ENCODE data around the gene SORCS2. TPM values are rescaled to one million over a fixed set of nuclear protein-coding genes. Genes with fewer than 3 reads are reported as not detected.

SORCS2 gene
- total RNA-seq, 6 donors from 2014 or later = 2.2 to 28.3 (median 7.2) TPM

- Histone ChIP-seq H3K27ac (no peak overlapping the region), H3K4me1 (no peaks in the 10 kb centered on the region), H3K4me3 (no peak overlapping the region), H3K36me3 (no peaks in the 10 kb centered on the region), H3K27me3 (no peaks in the 10 kb centered on the region), H3K9me3 (no peaks in the 10 kb centered on the region)
- TF ChIP-seq POLR2A (IDR thresholded peaks at IDR 0.05) (no peak), CTCF (IDR thresholded peaks at IDR 0.05) (no peak), EP300 (IDR thresholded peaks at IDR 0.05) (no peak), POLR2AphosphoS5 (IDR thresholded peaks at IDR 0.05) (no peak)
- ATAC-seq (ENCODE audit: low FRiP score in 2 of 2) = no peak
- 74 to 80% methylated on average over 5 to 21 of the region's 21 CpGs for WGBS, 2 donors
- DNase-seq = no peak
Observed at GRCh38 chr4:7243609-7244330, 51.4 kb downstream of the SORCS2 start.

GRCh38 chr4:7244331-7244665 is 52.0 kb downstream of the SORCS2 start:
- WGBS, 2 donors = 89% methylated on average over 14 to 16 of the region's 16 CpGs

GRCh38 chr4:7244751-7245320 is 52.5 kb downstream of the SORCS2 start:
- Histone ChIP-seq H3K4me1 (no peaks in the 10 kb centered on the region), H3K27ac (no peak overlapping the region), H3K9me3 (no peaks in the 10 kb centered on the region), H3K27me3 (no peaks in the 10 kb centered on the region), H3K4me3 (no peak overlapping the region), H3K36me3 (no peaks in the 10 kb centered on the region)
- ATAC-seq (ENCODE audit: low FRiP score in 2 of 2) (no peak), DNase-seq (no peak)
- WGBS, 2 donors = 87 to 94% methylated on average over 5 to 11 of the region's 12 CpGs
- TF ChIP-seq CTCF (IDR thresholded peaks at IDR 0.05) = no peak
- no peak for TF ChIP-seq POLR2A (IDR thresholded peaks at IDR 0.05)
- TF ChIP-seq EP300 (IDR thresholded peaks at IDR 0.05) = no peak
- no peak for TF ChIP-seq POLR2AphosphoS5 (IDR thresholded peaks at IDR 0.05)

More at GRCh38 chr4:7244331-7244665, 52.0 kb downstream of the SORCS2 start:
- no peaks in the 10 kb centered on the region for H3K36me3 ChIP-seq
- no peak for DNase-seq
- H3K27ac ChIP-seq = no peak overlapping the region
- ATAC-seq (ENCODE audit: low FRiP score in 2 of 2) = no peak
- H3K4me1 ChIP-seq = no peaks in the 10 kb centered on the region
- no peaks in the 10 kb centered on the region for H3K27me3 ChIP-seq
- H3K9me3 ChIP-seq = no peaks in the 10 kb centered on the region
- H3K4me3 ChIP-seq = no peak overlapping the region
- TF ChIP-seq CTCF (IDR thresholded peaks at IDR 0.05) = no peak
- no peak for TF ChIP-seq POLR2A (IDR thresholded peaks at IDR 0.05)
- no peak for TF ChIP-seq POLR2AphosphoS5 (IDR thresholded peaks at IDR 0.05)
- TF ChIP-seq EP300 (IDR thresholded peaks at IDR 0.05) = no peak

- DNase-seq (no peak), ATAC-seq (ENCODE audit: low FRiP score in 2 of 2) (no peak)
- Histone ChIP-seq H3K4me1 (no peaks in the 10 kb centered on the region), H3K27ac (no peak overlapping the region), H3K36me3 (no peaks in the 10 kb centered on the region), H3K27me3 (no peaks in the 10 kb centered on the region), H3K4me3 (no peak overlapping the region), H3K9me3 (no peaks in the 10 kb centered on the region)
- TF ChIP-seq EP300 (IDR thresholded peaks at IDR 0.05) (no peak), POLR2A (IDR thresholded peaks at IDR 0.05) (no peak), POLR2AphosphoS5 (IDR thresholded peaks at IDR 0.05) (no peak), CTCF (IDR thresholded peaks at IDR 0.05) (no peak)
- 84 to 91% methylated on average over 10 to 15 of the region's 15 CpGs for WGBS, 2 donors
Observed at GRCh38 chr4:7247521-7247920, 55.2 kb downstream of the SORCS2 start.

- ATAC-seq (ENCODE audit: low FRiP score in 2 of 2) (no peak), DNase-seq (no peak)
- Histone ChIP-seq H3K27me3 (no peaks in the 10 kb centered on the region), H3K36me3 (no peaks in the 10 kb centered on the region), H3K4me3 (no peak overlapping the region), H3K4me1 (no peaks in the 10 kb centered on the region), H3K27ac (no peak overlapping the region), H3K9me3 (no peaks in the 10 kb centered on the region)
- 87 to 90% methylated on average over 6 to 12 of the region's 12 CpGs for WGBS, 2 donors
- TF ChIP-seq POLR2A (IDR thresholded peaks at IDR 0.05) (no peak), CTCF (IDR thresholded peaks at IDR 0.05) (no peak), POLR2AphosphoS5 (IDR thresholded peaks at IDR 0.05) (no peak), EP300 (IDR thresholded peaks at IDR 0.05) (no peak)
Observed at GRCh38 chr4:7247946-7248345, 55.6 kb downstream of the SORCS2 start.
